ENCODE results near the gene SLC19A1.

The SLC19A1 gene

DNA sequence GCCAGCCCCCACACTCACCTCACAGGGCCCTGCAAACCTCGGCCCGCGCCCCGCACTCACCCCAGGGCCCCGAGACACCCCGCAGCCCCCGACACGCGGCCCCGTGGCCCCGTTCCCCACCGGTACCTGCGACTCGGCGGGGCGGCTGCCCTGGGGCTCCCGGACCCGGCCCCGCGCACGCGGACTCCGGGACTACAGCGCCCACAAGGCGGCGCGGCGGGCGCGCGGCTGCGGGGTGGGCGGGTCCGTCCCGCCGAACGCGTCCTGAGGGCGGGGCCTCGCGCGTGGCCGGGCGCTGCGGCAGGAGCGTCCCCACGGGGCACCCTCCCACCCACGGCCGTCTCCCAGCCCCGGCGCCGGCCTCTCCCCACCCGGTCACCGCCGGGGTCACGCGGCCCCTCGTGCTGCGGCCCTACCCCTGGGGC is at the start of gene SLC19A1:
Gene SLC19A1 (minus strand): TSS at position 199 of the 425 bp plus-strand sequence. CDS start 4,481 bp downstream, outside the sequence.
- peak; percentile 23 to 72 for DNase-seq

- DNase-seq = no peak
Observed at GRCh38 chr21:45591619-45592207, 49.5 kb upstream of the SLC19A1 start.

GRCh38 chr21:45590726-45591618 is 48.7 kb upstream of the SLC19A1 start:
- peak in 1 of 2 experiments; percentile 34 for DNase-seq

- DNase-seq = no peak
Observed at GRCh38 chr21:45590246-45590725, 48.0 kb upstream of the SLC19A1 start.

- DNase-seq = no peak
Observed at GRCh38 chr21:45589686-45590245, 47.5 kb upstream of the SLC19A1 start.

DNA sequence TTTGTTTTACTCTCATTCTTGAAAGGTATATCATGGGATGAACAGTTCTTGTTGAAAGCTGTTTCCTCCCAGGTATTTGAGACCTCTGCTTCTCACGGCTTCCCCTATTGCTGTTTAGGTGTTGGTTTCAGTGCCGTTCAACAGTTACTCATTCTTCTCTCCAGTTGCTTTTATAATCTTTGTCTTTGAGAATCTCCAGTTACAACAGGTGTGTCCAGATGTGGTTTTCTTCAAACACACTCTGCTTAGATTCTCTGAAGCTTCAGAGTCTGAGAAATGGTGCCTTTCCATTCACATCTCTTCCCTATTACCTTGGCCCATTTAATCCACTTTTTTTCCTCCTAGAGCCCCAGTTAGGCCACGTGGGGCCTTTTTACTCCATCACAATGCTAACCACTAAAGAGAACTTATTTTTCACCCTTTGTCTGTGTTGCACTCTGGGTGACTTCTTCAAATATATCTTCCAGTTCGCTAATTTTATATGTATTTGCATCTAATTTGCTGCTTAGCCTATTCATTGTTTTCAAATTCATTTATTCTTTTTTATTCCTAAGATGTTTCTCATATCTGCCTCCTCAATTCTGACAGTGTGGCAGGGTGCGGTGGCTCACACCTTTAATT is 46.7 kb upstream of the SLC19A1 start:
- DNase-seq = no peak

GRCh38 chr21:45588086-45588825 is 46.0 kb upstream of the SLC19A1 start:
- no peak for DNase-seq

DNA sequence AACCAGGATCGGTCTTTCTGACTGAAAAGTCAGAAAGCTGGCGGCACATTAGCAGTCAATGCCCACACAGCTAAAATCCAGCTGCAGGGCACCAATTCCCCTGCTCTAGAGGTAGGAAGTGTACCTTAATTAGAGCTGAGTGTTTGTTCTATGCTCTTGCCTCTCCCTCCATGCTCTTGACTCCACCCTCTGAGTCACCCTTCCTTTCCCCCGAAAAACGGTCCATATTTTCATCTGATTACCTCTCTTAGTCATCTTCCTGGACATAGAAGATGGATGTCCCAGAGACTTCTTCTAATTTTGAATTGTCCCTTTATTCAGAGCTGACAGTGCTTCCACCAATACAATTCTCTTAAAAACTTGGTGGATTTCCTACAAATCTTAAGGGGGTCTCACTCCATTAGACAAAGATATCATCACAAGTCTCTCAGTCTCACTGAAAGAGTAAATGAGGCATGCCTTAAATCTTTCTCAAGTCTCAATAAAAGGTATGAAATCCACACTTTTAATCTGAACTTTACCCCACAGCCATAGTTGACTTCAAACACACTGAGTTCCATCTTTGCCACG is 44.1 kb upstream of the SLC19A1 start:
- DNase-seq = no peak

GRCh38 chr21:45584786-45585185 is 42.5 kb upstream of the SLC19A1 start:
- no peak for DNase-seq

DNA sequence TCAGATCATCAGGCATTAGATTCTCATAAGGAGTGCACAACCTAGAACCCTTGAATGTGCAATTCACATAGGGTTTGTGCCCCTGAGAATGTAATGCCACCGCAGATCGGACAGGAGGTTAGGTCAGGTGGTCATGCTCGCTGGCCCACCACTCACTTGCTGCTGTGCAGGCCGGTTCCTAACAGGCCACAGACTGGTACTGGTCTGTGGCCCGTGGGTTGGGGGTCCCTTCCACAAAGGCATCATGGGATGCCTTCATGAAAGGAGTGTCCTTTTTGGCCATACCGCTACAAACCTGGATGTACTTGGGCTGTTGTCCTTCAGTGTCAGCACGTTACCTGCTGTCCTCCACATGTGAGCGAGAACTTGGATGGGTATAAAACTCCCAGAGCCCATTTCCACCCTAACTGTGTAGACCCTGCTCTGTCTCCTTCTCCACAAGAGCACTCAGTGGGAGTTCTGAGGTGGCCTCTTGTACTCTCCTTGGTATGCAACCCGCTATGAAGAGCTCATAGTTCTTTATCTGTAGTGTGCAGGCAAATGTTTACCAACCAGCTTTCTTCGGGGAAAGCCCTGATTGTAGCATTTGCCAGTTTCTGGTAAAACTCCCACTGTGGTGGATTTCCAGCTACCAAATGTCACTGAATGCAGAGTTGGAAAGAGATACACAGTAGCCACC is 41.7 kb upstream of the SLC19A1 start:
- DNase-seq = no peak

DNA sequence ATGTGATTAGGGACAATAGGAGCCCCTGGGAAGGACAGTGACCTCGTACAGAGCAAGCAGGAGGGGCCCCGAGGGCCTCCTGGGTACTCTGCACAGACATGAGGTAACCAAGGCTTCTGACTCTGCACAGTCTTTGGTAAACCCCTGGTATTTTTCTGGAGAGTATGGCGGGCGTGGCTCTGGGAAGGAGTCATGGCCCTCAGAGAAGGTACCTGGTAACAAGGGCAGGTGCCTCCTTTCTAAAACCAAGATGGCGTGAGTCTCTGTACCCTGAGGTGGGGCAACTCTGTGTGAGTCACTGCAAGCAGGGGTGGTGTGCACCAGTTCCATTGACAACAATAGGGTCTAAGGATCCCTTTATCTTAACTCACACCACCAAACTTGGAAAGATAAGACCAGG is 39.9 kb upstream of the SLC19A1 start:
- no peak for DNase-seq

DNA sequence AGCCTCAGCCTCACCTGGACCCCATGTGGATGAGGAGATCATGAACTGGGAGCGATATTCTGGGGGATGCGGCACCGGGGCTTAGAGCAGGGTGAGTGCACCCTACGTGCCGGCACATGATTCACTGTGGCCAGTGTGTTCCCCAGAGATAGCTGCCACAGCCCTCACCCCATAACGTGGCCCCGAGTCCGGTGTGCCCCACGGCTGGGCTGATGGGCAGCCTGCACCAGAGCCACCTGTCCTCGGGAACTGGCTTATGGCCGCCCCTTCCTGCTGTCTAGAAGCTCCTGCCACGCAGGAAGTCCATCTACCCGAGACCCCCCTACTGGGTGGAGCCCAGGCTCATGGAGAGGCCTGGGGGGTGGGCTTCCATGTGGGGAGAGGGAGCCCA is 39.1 kb upstream of the SLC19A1 start:
- DNase-seq = no peak

GRCh38 chr21:45580576-45581321 is 38.5 kb upstream of the SLC19A1 start:
- no peak for DNase-seq

GRCh38 chr21:45580181-45580575 is 37.9 kb upstream of the SLC19A1 start:
- DNase-seq = no peak

GRCh38 chr21:45579383-45580180 is 37.3 kb upstream of the SLC19A1 start:
- DNase-seq = no peak

DNA sequence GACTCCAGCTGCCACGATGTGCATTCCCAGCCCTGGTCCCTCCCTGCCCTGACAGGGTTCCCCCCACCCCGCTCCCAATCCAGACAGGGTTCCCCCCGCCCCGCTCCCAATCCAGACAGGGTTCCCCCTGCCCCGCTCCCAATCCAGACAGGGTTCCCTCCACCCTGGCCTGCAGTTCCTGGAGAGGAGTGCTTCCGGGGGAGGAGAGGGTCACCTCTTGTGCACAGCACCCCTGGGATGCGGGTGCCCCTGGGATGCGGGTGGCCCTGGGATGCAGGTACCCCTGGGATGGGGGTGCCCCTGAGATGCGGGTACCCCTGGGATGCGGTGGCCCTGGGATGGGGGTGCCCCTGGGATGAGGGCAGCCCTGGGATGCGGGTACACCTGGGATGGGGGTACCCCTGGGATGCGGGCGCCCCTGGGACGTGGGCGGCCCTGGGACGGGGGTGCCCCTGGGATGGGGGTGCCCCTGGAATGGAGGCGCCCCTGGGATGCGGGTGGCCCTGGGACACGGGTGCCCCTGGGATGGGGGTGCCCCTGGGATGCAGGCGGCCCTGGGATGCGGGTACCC is 36.7 kb upstream of the SLC19A1 start:
- no peak for DNase-seq

- peak in 1 of 2 experiments; percentile 59 for DNase-seq
Observed at GRCh38 chr21:45578176-45578801, 36.0 kb upstream of the SLC19A1 start.

DNA sequence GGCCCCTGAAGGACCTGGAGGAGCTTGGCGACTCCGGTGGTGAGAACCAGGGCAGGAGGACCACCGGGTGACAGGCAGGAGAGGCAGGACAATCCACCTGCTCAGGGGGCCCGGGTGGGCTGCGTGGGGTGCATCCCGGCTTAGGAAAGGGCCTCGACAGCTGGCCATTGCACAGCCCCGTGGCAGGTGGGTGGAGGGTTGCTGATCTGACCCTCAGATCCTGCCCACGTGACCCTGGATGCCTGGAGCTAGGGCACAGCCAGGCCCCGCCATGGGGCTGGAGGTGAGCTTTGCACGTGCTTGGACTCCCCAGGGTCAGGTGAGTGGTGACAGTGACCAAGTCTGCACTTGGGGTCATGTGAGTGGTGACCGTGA is 35.5 kb upstream of the SLC19A1 start:
- DNase-seq = no peak
